ENCODE data around the gene APC2. TPM values are rescaled to one million over a fixed set of nuclear protein-coding genes. Genes with fewer than 3 reads are reported as not detected.
"Not testable (repeated sequence)": the region's sequence is repeated elsewhere in the genome, so short reads cannot be mapped to it uniquely, and the experiment has no call there.

Gene APC2
- total RNA-seq, 1 donor from 2014 or later: 1.3 TPM

GRCh38 chr19:1418496-1418775 is 31.5 kb upstream of the APC2 start:
- Histone ChIP-seq H2AFZ (replicated peaks) (no peak overlapping the region), H3K4me3 (no peak overlapping the region), H3K4me1 (peaks cover 9% of the 10 kb centered on the region), H3F3A (ENCODE audit: low read depth) (peaks cover 22% of the 10 kb centered on the region), H4K20me1 (ENCODE audit: low read depth) (peaks cover 94% of the 10 kb centered on the region), H3K4me2 (no peak overlapping the region), H3K9me3 (ENCODE audit: low read depth) (no peaks in the 10 kb centered on the region), H3K36me3 (no peaks in the 10 kb centered on the region), H3K27ac (no peak overlapping the region), H3K79me2 (ENCODE audit: low read depth) (peaks cover 89% of the 10 kb centered on the region), H3K9ac (no peak overlapping the region), H3K27me3 (no peaks in the 10 kb centered on the region)
- H3K4me1 Mint-ChIP-seq: peaks cover 46% of the 10 kb centered on the region
- no peak for TF ChIP-seq EZH2 (IDR thresholded peaks at IDR 0.05)
- no peak for TF ChIP-seq CTCF (IDR thresholded peaks at IDR 0.05)
- no peak for TF ChIP-seq EZH2phosphoT487 (IDR thresholded peaks at IDR 0.05)
- no peaks in the 10 kb centered on the region for H3K9me3 Mint-ChIP-seq
- H3K27me3 Mint-ChIP-seq (ENCODE audit: insufficient read depth, low read depth): peaks cover 2% of the 10 kb centered on the region
- DNase-seq (ENCODE audit: low spot score): no peak
- H3K36me3 Mint-ChIP-seq: peaks cover 30% of the 10 kb centered on the region
- H3K27ac Mint-ChIP-seq: no peak overlapping the region
- H3K4me3 Mint-ChIP-seq: no peak overlapping the region

- Histone ChIP-seq H3K4me3 (no peak overlapping the region), H3K4me1 (peaks cover 9% of the 10 kb centered on the region), H3K27ac (no peak overlapping the region), H2AFZ (replicated peaks) (no peak overlapping the region), H3K9ac (no peak overlapping the region), H4K20me1 (ENCODE audit: low read depth) (peaks cover 94% of the 10 kb centered on the region), H3K4me2 (no peak overlapping the region), H3K36me3 (no peaks in the 10 kb centered on the region), H3K27me3 (no peaks in the 10 kb centered on the region), H3K79me2 (ENCODE audit: low read depth) (peaks cover 88% of the 10 kb centered on the region), H3F3A (ENCODE audit: low read depth) (peaks cover 18% of the 10 kb centered on the region), H3K9me3 (ENCODE audit: low read depth) (no peaks in the 10 kb centered on the region)
- peak overlapping the region; percentile 31 for H3K4me3 Mint-ChIP-seq
- peaks cover 53% of the 10 kb centered on the region for H3K4me1 Mint-ChIP-seq
- no peak for TF ChIP-seq CTCF (IDR thresholded peaks at IDR 0.05)
- no peak for TF ChIP-seq EZH2 (IDR thresholded peaks at IDR 0.05)
- TF ChIP-seq EZH2phosphoT487 (IDR thresholded peaks at IDR 0.05): no peak
- no peaks in the 10 kb centered on the region for H3K9me3 Mint-ChIP-seq
- peaks cover 31% of the 10 kb centered on the region for H3K36me3 Mint-ChIP-seq
- no peak overlapping the region for H3K27ac Mint-ChIP-seq
- DNase-seq (ENCODE audit: low spot score): no peak
- H3K27me3 Mint-ChIP-seq (ENCODE audit: insufficient read depth, low read depth): peaks cover 2% of the 10 kb centered on the region
Observed at GRCh38 chr19:1418951-1419738, 30.8 kb upstream of the APC2 start.

GRCh38 chr19:1420085-1420484 is 29.8 kb upstream of the APC2 start:
- H3F3A ChIP-seq (ENCODE audit: low read depth); H3K27ac Mint-ChIP-seq; H3K4me2 ChIP-seq; H3K9me3 Mint-ChIP-seq; H3K36me3 ChIP-seq; H2AFZ ChIP-seq (replicated peaks); H3K4me3 ChIP-seq; H3K4me3 Mint-ChIP-seq; DNase-seq (ENCODE audit: low spot score); H3K27me3 ChIP-seq; H3K4me1 ChIP-seq; H3K27ac ChIP-seq; H3K9me3 ChIP-seq (ENCODE audit: low read depth); H3K27me3 Mint-ChIP-seq (ENCODE audit: insufficient read depth, low read depth); H3K9ac ChIP-seq: not testable (repeated sequence)
- Mint-ChIP-seq H3K36me3 (peaks cover 34% of the 10 kb centered on the region), H3K4me1 (peaks cover 55% of the 10 kb centered on the region)
- peaks cover 93% of the 10 kb centered on the region for H4K20me1 ChIP-seq (ENCODE audit: low read depth)
- H3K79me2 ChIP-seq (ENCODE audit: low read depth): peaks cover 86% of the 10 kb centered on the region

GRCh38 chr19:1420590-1420989 is 29.3 kb upstream of the APC2 start:
- H3K9me3 Mint-ChIP-seq: no peaks in the 10 kb centered on the region
- H3K4me1 ChIP-seq: peaks cover 14% of the 10 kb centered on the region
- peaks cover 93% of the 10 kb centered on the region for H4K20me1 ChIP-seq (ENCODE audit: low read depth)
- H3K27ac ChIP-seq: no peak overlapping the region
- no peaks in the 10 kb centered on the region for H3K9me3 ChIP-seq (ENCODE audit: low read depth)
- peaks cover 35% of the 10 kb centered on the region for H3K36me3 Mint-ChIP-seq
- DNase-seq (ENCODE audit: low spot score): no peak
- no peak overlapping the region for H3K4me2 ChIP-seq
- no peak overlapping the region for H2AFZ ChIP-seq (replicated peaks)
- H3F3A ChIP-seq (ENCODE audit: low read depth): peaks cover 8% of the 10 kb centered on the region
- peaks cover 86% of the 10 kb centered on the region for H3K79me2 ChIP-seq (ENCODE audit: low read depth)
- H3K9ac ChIP-seq: no peak overlapping the region
- H3K36me3 ChIP-seq: no peaks in the 10 kb centered on the region
- peaks cover 55% of the 10 kb centered on the region for H3K4me1 Mint-ChIP-seq
- no peak overlapping the region for H3K4me3 ChIP-seq
- no peak overlapping the region for H3K4me3 Mint-ChIP-seq
- peaks cover 4% of the 10 kb centered on the region for H3K27me3 Mint-ChIP-seq (ENCODE audit: insufficient read depth, low read depth)
- H3K27ac Mint-ChIP-seq: no peak overlapping the region
- no peak for TF ChIP-seq CTCF (IDR thresholded peaks at IDR 0.05)
- no peak for TF ChIP-seq EZH2phosphoT487 (IDR thresholded peaks at IDR 0.05)
- TF ChIP-seq EZH2 (IDR thresholded peaks at IDR 0.05): no peak
- H3K27me3 ChIP-seq: no peaks in the 10 kb centered on the region
